ENCODE measurements around the gene PCGF5.

PCGF5 gene

DNA sequence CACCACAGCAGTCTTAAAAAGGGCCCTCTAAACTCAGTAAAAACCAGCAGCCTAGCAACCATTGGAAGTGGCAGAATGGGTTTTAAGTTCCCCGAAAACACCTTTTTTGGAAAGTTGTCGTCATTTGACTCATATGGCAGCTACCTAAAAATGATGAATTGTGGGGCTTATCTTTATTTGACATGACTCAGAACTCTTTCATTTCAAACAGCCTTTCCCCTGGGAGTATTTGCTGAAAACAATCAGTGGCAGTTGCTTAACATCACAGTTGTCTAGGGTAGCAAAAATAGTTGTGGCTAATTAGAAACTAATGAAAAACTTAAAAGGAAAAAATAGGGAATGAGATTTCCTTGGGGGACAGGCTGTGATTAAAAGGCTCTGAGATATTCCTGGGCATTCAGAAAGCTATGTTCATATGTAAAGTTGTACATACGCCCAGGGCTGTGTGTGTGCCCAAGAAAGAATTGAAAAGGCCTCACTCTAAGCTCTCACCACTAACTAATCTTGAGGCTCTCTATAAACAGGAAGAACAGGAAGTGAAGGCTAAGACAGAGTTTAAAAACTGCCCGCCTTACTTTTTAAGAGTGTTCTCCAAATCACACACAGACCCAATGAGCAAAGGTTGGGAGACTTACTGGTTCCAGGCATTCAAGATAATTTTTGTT lies 108.0 kb downstream of the PCGF5 start:
- no peak for DNase-seq (ENCODE audit: low read depth)

Data from activated T-helper 9 cell treated with anti-CD3 and anti-CD28 coated beads, Interleukin-2, amount 50 U/mL, for 16 hours (primary cell).